HCT116 (cell line): ENCODE results near the gene CWC27. TPM values are rescaled to one million over a fixed set of nuclear protein-coding genes. Genes with fewer than 3 reads are reported as not detected.

Experiments
- ATAC-seq: fragments of 200-7000 bp; cut with Tn5 transposase; 2 replicates; pipeline ENCODE4 v1.9.1; 2020; ENCODE audit warnings: mild to moderate bottlenecking, moderate library complexity
- BruUV-seq: library from RNA; stranded (reverse); fragments of 400-500 nt; replicated peaks from 2 replicates; lab custom pipeline; 2021; lab: Mats Ljungman, UMichigan
- CTCF ChIA-PET: fragments of 300-600 bp; sonication (Branson Sonifier 250); formaldehyde crosslinking; loops from one replicate; lab custom pipeline; 2021; ENCODE audit warnings: antibody characterized with exemption; lab: Charles Lee
- POLR2A ChIA-PET: fragments of 300-600, 350-600 bp; sonication (Branson Sonifier 250); formaldehyde crosslinking; loops from one replicate; lab custom pipeline; 2021; ENCODE audit warnings: antibody characterized with exemption; lab: Charles Lee
- RAD21 ChIA-PET, 2 experiments: fragments of 300-600 bp; sonication (Branson Sonifier 250); formaldehyde crosslinking; loops; one replicate each; lab custom pipeline; 2023; ENCODE audit warnings: low total read pairs in 2 of 2; ENCODE audit not compliant: uncharacterized antibody in 2 of 2, unreplicated experiment in 2 of 2, low non-redundant PET in 1 of 2; lab: Charles Lee
- DNase-seq: peaks from one replicate; pipeline ENCODE4 v3.0.0-alpha.2; 2010; ENCODE audit warnings: low read depth, low spot score
- H2AFZ ChIP-seq: fragments of 200-600 bp; shearing (Covaris generic), sonication (generic); 2 replicates; pipeline ENCODE4 v1.6.1; 2017; ENCODE audit warnings: low read depth, mixed run types, mixed read lengths, antibody characterized with exemption, low read length; ENCODE audit not compliant: poor library complexity, severe bottlenecking
- H3K27ac ChIP-seq: 2 replicates; pipeline ENCODE4 v1.5.1; 2012; ENCODE audit warnings: low read depth, low read length
- H3K27me3 ChIP-seq: fragments of 200-600 bp; sonication (generic); 2 replicates; pipeline ENCODE4 v1.6.1; 2016; ENCODE audit warnings: mixed run types, low read length, mixed read lengths; ENCODE audit not compliant: insufficient read depth
- H3K36me3 ChIP-seq, 2 experiments: fragments of 200-500 bp in 1 of 2; fragments of 200-600 bp in 1 of 2; sonication (Bioruptor generic) in 1 of 2; sonication (generic) in 1 of 2; 2 replicates each; pipeline versions ENCODE4 v1.5.1 to v1.6.1; 2014 to 2016; ENCODE audit warnings: low read length in 2 of 2, inconsistent platforms in 1 of 2, mixed read lengths in 1 of 2, mixed run types in 1 of 2; ENCODE audit not compliant: insufficient read depth in 2 of 2, control insufficient read depth in 1 of 2
- H3K4me1 ChIP-seq, 2 experiments: fragments of 200-600 bp in 1 of 2; sonication (generic) in 1 of 2; 2 replicates each; pipeline versions ENCODE4 v1.5.1 to v1.6.1; 2012 to 2017; ENCODE audit warnings: low read length in 2 of 2, inconsistent platforms in 1 of 2, mild to moderate bottlenecking in 1 of 2, mixed read lengths in 1 of 2, mixed run types in 1 of 2, moderate library complexity in 1 of 2; ENCODE audit not compliant: insufficient read depth in 2 of 2, control insufficient read depth in 1 of 2
- H3K4me2 ChIP-seq: fragments of 200-600 bp; sonication (generic); 2 replicates; pipeline ENCODE4 v1.6.1; 2017; ENCODE audit warnings: mixed run types, low read length, mixed read lengths
- H3K4me3 ChIP-seq, 2 experiments: fragments of 200-600 bp in 1 of 2; sonication (generic) in 1 of 2; replicated peaks in 1 of 2; 2 replicates each; pipeline ENCODE4 v1.5.1; 2011 to 2016; ENCODE audit warnings: low read length in 2 of 2, control low read depth in 1 of 2, low read depth in 1 of 2, mild to moderate bottlenecking in 1 of 2, mixed read lengths in 1 of 2, mixed run types in 1 of 2
- H3K79me2 ChIP-seq: fragments of 200-600 bp; sonication (generic); 2 replicates; pipeline ENCODE4 v1.6.1; 2017; ENCODE audit warnings: mild to moderate bottlenecking, mixed run types, low read length, moderate library complexity, mixed read lengths; ENCODE audit not compliant: insufficient read depth
- H3K9ac ChIP-seq: fragments of 200-600 bp; sonication (generic); 2 replicates; pipeline ENCODE4 v1.6.1; 2016; ENCODE audit warnings: low read length, mixed read lengths
- H3K9me2 ChIP-seq: fragments of 200-600 bp; sonication (generic), shearing (Covaris generic); 2 replicates; pipeline ENCODE4 v1.6.1; 2017; ENCODE audit warnings: mixed run types, mild to moderate bottlenecking, moderate library complexity; ENCODE audit not compliant: insufficient read depth
- H3K9me3 ChIP-seq, 2 experiments: fragments of 200-500 bp in 1 of 2; fragments of 200-600 bp in 1 of 2; sonication (Bioruptor generic) in 1 of 2; sonication (generic) in 1 of 2; 2 replicates each; pipeline ENCODE4 v1.6.1; 2014 to 2017; ENCODE audit warnings: low read length in 2 of 2, mixed read lengths in 2 of 2, inconsistent platforms in 1 of 2, low read depth in 1 of 2, mild to moderate bottlenecking in 1 of 2, mixed run types in 1 of 2, moderate library complexity in 1 of 2; ENCODE audit not compliant: control insufficient read depth in 1 of 2, insufficient read depth in 1 of 2
- H4K20me1 ChIP-seq: fragments of 200-600 bp; sonication (generic), shearing (Covaris generic); 2 replicates; pipeline ENCODE4 v1.6.1; 2017; ENCODE audit warnings: mixed run types, mild to moderate bottlenecking, moderate library complexity; ENCODE audit not compliant: insufficient read depth
- CBX3 ChIP-seq: IDR thresholded peaks from 2 replicates; pipeline ENCODE4 v1.6.1; 2012; ENCODE audit warnings: low read depth
- CEBPB ChIP-seq: IDR thresholded peaks from 2 replicates; pipeline ENCODE4 v1.6.1; 2012; ENCODE audit warnings: low read depth
- CTCF ChIP-seq, 3 experiments: fragments of 200-600 bp in 1 of 3; sonication (generic) in 1 of 3; IDR thresholded peaks in 2 of 3; conservative IDR thresholded peaks in 1 of 3; 2 replicates each; pipeline ENCODE4 v1.5.1; 2012 to 2017; ENCODE audit warnings: low read depth in 2 of 3, low read length in 2 of 3, antibody characterized with exemption in 1 of 3, borderline replicate concordance in 1 of 3, control low read depth in 1 of 3, mild to moderate bottlenecking in 1 of 3, mixed read lengths in 1 of 3, mixed run types in 1 of 3, moderate library complexity in 1 of 3; ENCODE audit not compliant: insufficient read depth in 1 of 3
- EGR1 ChIP-seq: IDR thresholded peaks from 2 replicates; pipeline ENCODE4 v1.6.1; 2012; ENCODE audit warnings: low read depth
- EZH2phosphoT487 ChIP-seq: fragments of 200-600 bp; IDR thresholded peaks from 2 replicates; pipeline ENCODE4 v1.6.1; 2018; ENCODE audit warnings: antibody characterized with exemption, borderline replicate concordance
- FOSL1 ChIP-seq: IDR thresholded peaks from 2 replicates; pipeline ENCODE4 v1.6.1; 2012; ENCODE audit warnings: low read depth
- JUND ChIP-seq: IDR thresholded peaks from 2 replicates; pipeline ENCODE4 v1.6.1; 2012
- POLR2A ChIP-seq: IDR thresholded peaks from 2 replicates; pipeline ENCODE4 v1.7.0; 2011; ENCODE audit warnings: borderline replicate concordance; ENCODE audit not compliant: insufficient read depth, insufficient read length; ENCODE audit errors: extremely low read depth
- POLR2AphosphoS5 ChIP-seq: IDR thresholded peaks from 2 replicates; pipeline ENCODE4 v1.6.1; 2011; ENCODE audit warnings: mild to moderate bottlenecking, low read depth, low read length, moderate library complexity
- REST ChIP-seq: IDR thresholded peaks from 2 replicates; pipeline ENCODE4 v1.6.1; 2012; ENCODE audit warnings: low read depth
- SIN3A ChIP-seq: IDR thresholded peaks from 2 replicates; pipeline ENCODE4 v1.6.1; 2012; ENCODE audit warnings: low read depth
- SP1 ChIP-seq: IDR thresholded peaks from 2 replicates; pipeline ENCODE4 v1.6.1; 2012; ENCODE audit warnings: low read depth
- SRF ChIP-seq: IDR thresholded peaks from 2 replicates; pipeline ENCODE4 v1.6.1; 2012; ENCODE audit warnings: low read depth
- TCF7L2 ChIP-seq: IDR thresholded peaks from 2 replicates; pipeline ENCODE4 v1.7.0; 2011; ENCODE audit warnings: borderline replicate concordance, inconsistent platforms; ENCODE audit not compliant: insufficient read depth, insufficient read length; ENCODE audit errors: extremely low read depth
- YY1 ChIP-seq: IDR thresholded peaks from 2 replicates; pipeline ENCODE4 v1.6.1; 2011; ENCODE audit warnings: low read length, low read depth, moderate library complexity, mild to moderate bottlenecking; ENCODE audit not compliant: insufficient replicate concordance; ENCODE audit errors: extremely low read depth
- intact Hi-C: fragments of 100-400 bp; cut with micrococcal nuclease; formaldehyde crosslinking; loops from 2 replicates; pipeline ENCODE4 v1.10.0; 2022
- total RNA-seq: library from RNA; stranded (reverse); gene quantifications from one replicate; pipeline ENCODE4 v1.2.1, GENCODE V29; 2021; ENCODE audit not compliant: unreplicated experiment

The CWC27 gene
- total RNA-seq, 1 experiment from 2014 or later = 29.1 TPM

- H4K20me1 ChIP-seq = no peaks in the 10 kb centered on the region
- BruUV-seq = no TSS peak
- TF ChIP-seq SIN3A = no peak
- no peaks in the 10 kb centered on the region for H3K79me2 ChIP-seq
- H3K4me2 ChIP-seq = no peak overlapping the region
- intact Hi-C loops = no loop called here
- RAD21 ChIA-PET = no interaction called here
- ATAC-seq = no peak
- POLR2A ChIA-PET = no interaction called here
- no peak overlapping the region for H3K27ac ChIP-seq
- no peak overlapping the region for H2AFZ ChIP-seq
- H3K9ac ChIP-seq = no peak overlapping the region
- DNase-seq = no peak
- no peaks in the 10 kb centered on the region for H3K4me1 ChIP-seq
- H3K9me2 ChIP-seq = no peaks in the 10 kb centered on the region
- no peak overlapping the region for H3K4me3 ChIP-seq
- no peaks in the 10 kb centered on the region for H3K27me3 ChIP-seq
- H3K36me3 ChIP-seq = no peaks in the 10 kb centered on the region
- H3K9me3 ChIP-seq = no peaks in the 10 kb centered on the region
- CTCF ChIA-PET = interaction anchor here (1.9 kb wide), 1 partner anchor 11 kb away, joined by 6 read pairs; no protein-coding TSS in a partner anchor
Observed at GRCh38 chr5:64949331-64949730, 180.6 kb downstream of the CWC27 start.

GRCh38 chr5:64952951-64953673, 184.4 kb downstream of the CWC27 start:
- Histone ChIP-seq H3K9me3 (no peaks in the 10 kb centered on the region), H3K4me2 (no peak overlapping the region), H3K9me2 (no peaks in the 10 kb centered on the region), H3K27ac (no peak overlapping the region), H3K27me3 (no peaks in the 10 kb centered on the region), H3K36me3 (no peaks in the 10 kb centered on the region), H3K4me3 (no peak overlapping the region), H2AFZ (no peak overlapping the region), H3K9ac (no peak overlapping the region), H3K79me2 (no peaks in the 10 kb centered on the region), H3K4me1 (no peaks in the 10 kb centered on the region), H4K20me1 (no peaks in the 10 kb centered on the region)
- intact Hi-C loops = no loop called here
- ChIA-PET POLR2A (no interaction called here), RAD21 (no interaction called here), CTCF (no interaction called here)
- TF ChIP-seq SRF (no peak), YY1 (no peak), REST (no peak), FOSL1 (no peak), CBX3 (no peak), EGR1 (no peak), EZH2phosphoT487 (no peak), SP1 (no peak), TCF7L2 (no peak), CTCF (IDR thresholded peaks at IDR 0.05 in 2 of 3, conservative IDR thresholded peaks at IDR 0.05 in 1 of 3; ENCODE audit: borderline replicate concordance in 1 of 3, insufficient read depth in 1 of 3, low read depth in 2 of 3, low read length in 2 of 3) (no peak), POLR2AphosphoS5 (no peak), POLR2A (no peak), JUND (no peak), CEBPB (no peak)
- no TSS peak for BruUV-seq
- no peak for DNase-seq
- no peak for ATAC-seq
